Prostate gland (tissue), 2 donors: Measurements from ENCODE around the gene NOC4L.

Source experiments
- POLR2A ChIP-seq: fragments of 450-650 bp; IDR thresholded peaks from one replicate; pipeline ENCODE4 v1.6.1; 2016; ENCODE audit warnings: antibody characterized with exemption, mild to moderate bottlenecking
- TF ChIP-seq, protein P1 (sequence below), 4 experiments: fragments of 200-600 bp in 2 of 4; fragments of 450-650 bp in 2 of 4; sonication (generic) in 2 of 4; IDR thresholded peaks; 1 replicate in 3 of 4; 2 replicates in 1 of 4; pipeline ENCODE4 v1.5.1; 2016 to 2019; ENCODE audit warnings: antibody characterized with exemption in 4 of 4, mild to moderate bottlenecking in 2 of 4, moderate library complexity in 2 of 4

DNA sequence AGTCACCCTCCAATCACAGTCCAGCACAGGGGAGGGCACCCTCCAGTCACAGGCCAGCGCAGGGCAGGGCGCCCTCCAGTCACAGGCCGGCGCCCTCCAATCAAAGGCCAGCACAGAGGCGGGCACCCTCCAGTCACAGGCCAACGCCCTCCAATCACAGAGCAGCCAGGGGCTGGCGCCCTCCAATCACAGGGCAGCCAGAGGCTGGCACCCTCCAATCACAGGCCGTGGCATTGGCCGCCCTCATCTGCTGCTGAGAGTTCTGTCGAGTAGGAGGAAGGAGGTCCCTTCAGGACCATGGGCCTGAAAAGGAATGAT is 26.7 kb upstream of the NOC4L start:
- TF ChIP-seq, protein P1, sequence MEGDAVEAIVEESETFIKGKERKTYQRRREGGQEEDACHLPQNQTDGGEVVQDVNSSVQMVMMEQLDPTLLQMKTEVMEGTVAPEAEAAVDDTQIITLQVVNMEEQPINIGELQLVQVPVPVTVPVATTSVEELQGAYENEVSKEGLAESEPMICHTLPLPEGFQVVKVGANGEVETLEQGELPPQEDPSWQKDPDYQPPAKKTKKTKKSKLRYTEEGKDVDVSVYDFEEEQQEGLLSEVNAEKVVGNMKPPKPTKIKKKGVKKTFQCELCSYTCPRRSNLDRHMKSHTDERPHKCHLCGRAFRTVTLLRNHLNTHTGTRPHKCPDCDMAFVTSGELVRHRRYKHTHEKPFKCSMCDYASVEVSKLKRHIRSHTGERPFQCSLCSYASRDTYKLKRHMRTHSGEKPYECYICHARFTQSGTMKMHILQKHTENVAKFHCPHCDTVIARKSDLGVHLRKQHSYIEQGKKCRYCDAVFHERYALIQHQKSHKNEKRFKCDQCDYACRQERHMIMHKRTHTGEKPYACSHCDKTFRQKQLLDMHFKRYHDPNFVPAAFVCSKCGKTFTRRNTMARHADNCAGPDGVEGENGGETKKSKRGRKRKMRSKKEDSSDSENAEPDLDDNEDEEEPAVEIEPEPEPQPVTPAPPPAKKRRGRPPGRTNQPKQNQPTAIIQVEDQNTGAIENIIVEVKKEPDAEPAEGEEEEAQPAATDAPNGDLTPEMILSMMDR (IDR thresholded peaks at IDR 0.05) = no peak
- TF ChIP-seq POLR2A = no peak
